ENCODE data around the gene RANBP6.

RANBP6 gene

GRCh38 chr9:6007058-6007769 is 8.2 kb downstream of the RANBP6 start:
- DNase-seq (ENCODE audit: low spot score), result peak; percentile 81

- DNase-seq (ENCODE audit: low spot score), result no peak
Observed at GRCh38 chr9:6006749-6007057, 8.7 kb downstream of the RANBP6 start.

DNA sequence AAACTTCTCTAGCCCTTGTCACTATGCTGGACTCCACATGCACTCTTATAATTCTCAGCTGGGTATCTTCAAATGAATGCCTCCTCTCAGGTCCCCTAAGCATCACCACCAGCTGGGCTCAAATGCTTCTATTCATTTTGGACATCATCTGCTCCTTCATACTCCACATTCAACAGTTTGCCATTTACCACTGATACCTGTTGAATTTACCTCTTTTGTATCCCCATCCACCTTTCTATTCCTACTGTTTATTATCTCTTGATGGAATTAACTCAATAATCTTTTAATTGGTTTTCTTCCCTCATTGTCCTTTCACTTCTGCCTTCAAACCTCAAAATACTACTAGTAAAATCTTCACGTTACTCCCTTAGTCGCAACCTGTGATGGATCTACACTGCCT is 14.5 kb downstream of the RANBP6 start:
- no peak for DNase-seq (ENCODE audit: low spot score)

- no peak for DNase-seq (ENCODE audit: low spot score)
Observed at GRCh38 chr9:5999443-6000101, 15.9 kb downstream of the RANBP6 start.

DNA sequence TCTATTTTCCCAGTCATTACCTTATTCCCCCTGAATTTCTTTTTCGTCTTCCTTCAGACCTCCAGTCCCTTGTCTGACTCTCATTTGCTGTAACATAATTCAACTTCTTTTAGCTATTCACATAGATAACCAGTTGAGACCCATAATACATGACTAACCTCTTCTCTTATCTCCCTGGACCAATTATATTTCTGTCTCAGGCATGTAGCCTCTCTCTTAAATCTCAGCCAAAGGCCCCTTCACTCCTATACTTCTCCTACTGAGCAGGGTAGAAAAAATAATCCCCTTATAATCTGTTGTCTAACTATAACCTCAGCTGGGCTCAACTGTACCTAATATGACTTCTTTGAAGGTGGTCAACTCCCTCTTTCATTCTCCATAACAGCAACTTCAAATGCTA is 20.9 kb downstream of the RANBP6 start:
- DNase-seq (ENCODE audit: low spot score), result no peak

- DNase-seq (ENCODE audit: low spot score), result no peak
Observed at GRCh38 chr9:5988265-5988664, 27.2 kb downstream of the RANBP6 start.

- no peak for DNase-seq (ENCODE audit: low spot score)
Observed at GRCh38 chr9:5983042-5983441, 32.4 kb downstream of the RANBP6 start.

- DNase-seq (ENCODE audit: low spot score), result no peak
Observed at GRCh38 chr9:5982317-5982716, 33.1 kb downstream of the RANBP6 start.

GRCh38 chr9:5978523-5978922 is 36.9 kb downstream of the RANBP6 start:
- no peak for DNase-seq (ENCODE audit: low spot score)

GRCh38 chr9:5976674-5977397 is 38.6 kb downstream of the RANBP6 start:
- no peak for DNase-seq (ENCODE audit: low spot score)

- no peak for DNase-seq (ENCODE audit: low spot score)
Observed at GRCh38 chr9:5971740-5972139, 43.7 kb downstream of the RANBP6 start.

Measured in cerebellar cortex (tissue), 1 donor.